ENCODE results near the gene ARHGAP33. TPM values are rescaled to one million over a fixed set of nuclear protein-coding genes. Genes with fewer than 3 reads are reported as not detected.

ARHGAP33 gene
- total RNA-seq, 1 experiment from 2014 or later: 3.7 TPM

DNA sequence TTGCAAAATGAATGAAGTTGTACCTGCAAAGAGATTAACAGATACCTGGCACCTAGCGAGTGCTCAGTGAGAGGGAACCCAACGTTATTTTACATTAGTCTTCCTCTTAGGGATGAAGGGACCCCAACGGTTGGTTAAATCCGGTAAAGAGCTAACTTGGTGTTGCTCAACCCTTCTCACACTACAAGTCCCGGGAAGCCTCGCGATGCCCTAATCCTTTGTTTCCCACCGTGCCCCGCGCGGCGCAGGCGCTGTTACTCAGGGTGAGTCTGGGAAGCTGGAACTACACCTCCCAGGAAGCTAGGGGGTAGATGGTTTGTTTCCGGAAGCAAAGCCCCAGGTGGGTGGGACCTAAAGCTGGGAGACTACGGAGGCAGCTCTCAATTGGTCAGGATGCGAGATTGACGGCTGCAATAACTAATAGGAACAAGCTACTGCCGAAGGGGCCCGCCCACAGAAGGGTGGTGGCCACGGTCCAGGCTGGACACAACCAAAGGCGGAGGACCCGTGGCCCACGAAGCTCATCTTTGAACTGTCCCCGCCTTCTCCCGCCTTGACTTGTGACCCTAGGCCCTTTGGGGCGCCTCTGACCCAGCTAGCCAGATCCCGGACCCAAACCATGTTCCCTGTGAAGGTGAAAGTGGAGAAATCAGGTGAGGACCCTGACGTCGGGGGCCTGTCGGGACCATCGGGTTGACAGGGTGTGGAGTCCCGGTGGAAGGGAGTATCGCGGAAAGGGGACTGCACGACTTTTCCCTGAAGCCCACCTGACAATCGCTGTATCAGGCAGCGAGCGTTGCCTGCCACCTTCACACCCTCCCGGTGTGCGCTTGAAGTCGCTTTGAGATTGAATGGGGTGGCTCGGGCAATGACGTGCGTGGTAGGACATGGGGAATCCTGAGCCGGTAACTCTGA, 27.0 kb upstream of the ARHGAP33 start, which contains the start of gene LIN37:
TSS of gene LIN37 (plus strand) at position 471 of the 915 bp plus-strand sequence. CDS start at position 620, 149 bp downstream.
- DNase-seq: peak; percentile 97
- H3K9me3 ChIP-seq (ENCODE audit: low read length): no peaks in the 10 kb centered on the region
- no peaks in the 10 kb centered on the region for H3K36me3 ChIP-seq (ENCODE audit: low read depth, low read length)
- TF ChIP-seq EZH2phosphoT487 (IDR thresholded peaks at IDR 0.05; ENCODE audit: borderline replicate concordance, low read length) (no peak), EZH2 (IDR thresholded peaks at IDR 0.05; ENCODE audit: low read length, unreplicated experiment) (no peak)
- TF ChIP-seq, protein P1, sequence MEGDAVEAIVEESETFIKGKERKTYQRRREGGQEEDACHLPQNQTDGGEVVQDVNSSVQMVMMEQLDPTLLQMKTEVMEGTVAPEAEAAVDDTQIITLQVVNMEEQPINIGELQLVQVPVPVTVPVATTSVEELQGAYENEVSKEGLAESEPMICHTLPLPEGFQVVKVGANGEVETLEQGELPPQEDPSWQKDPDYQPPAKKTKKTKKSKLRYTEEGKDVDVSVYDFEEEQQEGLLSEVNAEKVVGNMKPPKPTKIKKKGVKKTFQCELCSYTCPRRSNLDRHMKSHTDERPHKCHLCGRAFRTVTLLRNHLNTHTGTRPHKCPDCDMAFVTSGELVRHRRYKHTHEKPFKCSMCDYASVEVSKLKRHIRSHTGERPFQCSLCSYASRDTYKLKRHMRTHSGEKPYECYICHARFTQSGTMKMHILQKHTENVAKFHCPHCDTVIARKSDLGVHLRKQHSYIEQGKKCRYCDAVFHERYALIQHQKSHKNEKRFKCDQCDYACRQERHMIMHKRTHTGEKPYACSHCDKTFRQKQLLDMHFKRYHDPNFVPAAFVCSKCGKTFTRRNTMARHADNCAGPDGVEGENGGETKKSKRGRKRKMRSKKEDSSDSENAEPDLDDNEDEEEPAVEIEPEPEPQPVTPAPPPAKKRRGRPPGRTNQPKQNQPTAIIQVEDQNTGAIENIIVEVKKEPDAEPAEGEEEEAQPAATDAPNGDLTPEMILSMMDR (conservative IDR thresholded peaks at IDR 0.05; ENCODE audit: low read depth, low read length): no peak
- no peaks in the 10 kb centered on the region for H4K20me1 ChIP-seq (ENCODE audit: low read length)
- peak within 1 kb of the TSS; percentile 100 for H3K4me3 ChIP-seq (ENCODE audit: low read length)
- H3K4me1 ChIP-seq (ENCODE audit: insufficient read depth, low read length): peaks cover 23% of the 10 kb centered on the region
- H3K4me2 ChIP-seq (ENCODE audit: low read length): peak within 1 kb of the TSS; percentile 97
- no peaks in the 10 kb centered on the region for H3F3A ChIP-seq (ENCODE audit: low read length, unreplicated experiment)
- intact Hi-C loops (cut with micrococcal nuclease): loop anchor here (1.0 kb wide), 1 partner anchor 183 kb away; no protein-coding TSS in a partner anchor
- BruUV-seq (replicated peaks): TSS peak; percentile 63
- peak within 1 kb of the TSS; percentile 89 for H3K9ac ChIP-seq (ENCODE audit: low read length)
- H2AFZ ChIP-seq (ENCODE audit: low read length): peak within 1 kb of the TSS; percentile 96
- no peaks in the 10 kb centered on the region for H3K27me3 ChIP-seq (ENCODE audit: low read length)
- ChIA-PET POLR2A (ENCODE audit: unreplicated experiment) (interaction anchor here (0.6 kb wide), 1 partner anchor 77 kb away, joined by 3 read pairs; no protein-coding TSS in a partner anchor), CTCF (no interaction called here)
- H3K9me2 ChIP-seq (replicated peaks; ENCODE audit: low read length): no peaks in the 10 kb centered on the region
- H3K27ac ChIP-seq (ENCODE audit: low read length): no peak within 1 kb of the TSS
- H3K79me2 ChIP-seq (ENCODE audit: low read length): peaks cover 26% of the 10 kb centered on the region
- ATAC-seq: peak; percentile 83

DNA sequence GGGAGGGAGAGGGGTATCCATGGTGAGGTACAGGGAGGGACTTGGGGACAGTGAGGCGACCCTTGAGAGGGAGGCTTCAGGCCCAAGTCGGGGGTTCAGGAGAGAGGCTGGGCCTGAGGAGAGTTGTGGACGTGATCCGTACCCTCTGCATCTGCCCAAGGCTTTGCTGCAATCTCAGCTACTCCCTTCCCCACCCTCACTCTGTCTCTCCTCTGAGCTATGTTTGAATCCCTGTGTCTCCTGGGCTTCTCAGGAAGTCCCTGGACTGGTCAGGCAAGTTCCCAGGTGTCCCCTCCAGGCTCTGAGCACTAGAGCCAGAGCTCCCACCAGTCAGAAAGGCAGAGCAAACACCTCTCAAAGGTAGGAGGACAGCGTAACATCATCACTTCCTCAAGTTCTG, 25.2 kb upstream of the ARHGAP33 start:
- H3K27me3 ChIP-seq (ENCODE audit: low read length): no peaks in the 10 kb centered on the region
- no peaks in the 10 kb centered on the region for H3K36me3 ChIP-seq (ENCODE audit: low read depth, low read length)
- intact Hi-C loops (cut with micrococcal nuclease): no loop called here
- ATAC-seq (no peak), DNase-seq (peak; percentile 6)
- no peaks in the 10 kb centered on the region for H4K20me1 ChIP-seq (ENCODE audit: low read length)
- TF ChIP-seq, protein P1 (conservative IDR thresholded peaks at IDR 0.05; ENCODE audit: low read depth, low read length): no peak
- TF ChIP-seq EZH2phosphoT487 (IDR thresholded peaks at IDR 0.05; ENCODE audit: borderline replicate concordance, low read length): no peak
- TF ChIP-seq EZH2 (IDR thresholded peaks at IDR 0.05; ENCODE audit: low read length, unreplicated experiment): no peak
- H3K9ac ChIP-seq (ENCODE audit: low read length): no peak overlapping the region
- H3K9me2 ChIP-seq (replicated peaks; ENCODE audit: low read length): no peaks in the 10 kb centered on the region
- peaks cover 26% of the 10 kb centered on the region for H3K79me2 ChIP-seq (ENCODE audit: low read length)
- peaks cover 18% of the 10 kb centered on the region for H3K4me1 ChIP-seq (ENCODE audit: insufficient read depth, low read length)
- no TSS peak for BruUV-seq (replicated peaks)
- no peak overlapping the region for H3K4me3 ChIP-seq (ENCODE audit: low read length)
- no peak overlapping the region for H3K27ac ChIP-seq (ENCODE audit: low read length)
- CTCF ChIA-PET: no interaction called here
- peak overlapping the region; percentile 97; the same call in 1 of the 2 replicates for H3K4me2 ChIP-seq (ENCODE audit: low read length)
- no peaks in the 10 kb centered on the region for H3F3A ChIP-seq (ENCODE audit: low read length, unreplicated experiment)
- POLR2A ChIA-PET (ENCODE audit: unreplicated experiment): no interaction called here
- H3K9me3 ChIP-seq (ENCODE audit: low read length): no peaks in the 10 kb centered on the region
- no peak overlapping the region for H2AFZ ChIP-seq (ENCODE audit: low read length)
